ENCODE data around the gene MICALL2.

The MICALL2 gene

DNA sequence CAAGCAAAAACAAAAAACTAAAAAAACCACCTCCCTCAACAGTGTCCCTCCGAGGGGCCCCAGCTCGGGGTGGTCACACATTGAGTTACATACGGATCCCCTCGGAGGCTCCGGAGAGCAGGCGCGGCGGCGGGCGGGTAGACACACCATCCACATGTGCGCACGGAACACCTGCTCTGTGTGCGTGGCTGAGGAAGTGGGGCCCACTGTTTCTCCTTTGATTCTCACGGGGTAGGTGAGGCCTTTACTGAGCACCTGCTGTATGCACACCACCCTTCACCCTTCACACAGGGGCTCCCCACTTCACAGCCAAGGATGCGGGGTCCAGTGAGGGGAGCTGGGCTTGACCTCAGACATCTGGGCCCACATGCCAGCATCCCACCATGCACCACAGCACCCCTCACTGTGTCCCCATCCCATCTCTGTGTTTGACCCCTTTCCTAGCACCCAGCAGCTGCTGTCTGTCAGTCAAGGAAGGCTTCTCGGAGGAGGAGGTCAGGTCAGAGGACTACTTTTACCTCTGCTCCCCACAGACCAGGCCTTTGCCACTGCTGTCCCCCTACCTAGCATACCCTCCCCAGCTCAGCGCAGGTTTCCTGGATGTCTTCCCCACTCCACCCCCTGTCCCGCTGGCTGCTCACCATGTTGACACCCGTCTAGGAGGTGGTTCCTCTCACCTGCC is 71.1 kb downstream of the MICALL2 start:
- no peak overlapping the region for H3K9ac ChIP-seq (ENCODE audit: low read length in 2 of 2)
- no peaks in the 10 kb centered on the region for H3K4me1 ChIP-seq (ENCODE audit: control insufficient read depth, insufficient read depth, low read length)
- H3K4me3 ChIP-seq (ENCODE audit: low read length in 2 of 2): no peak overlapping the region
- H3K27me3 ChIP-seq (ENCODE audit: control insufficient read depth in 1 of 2, insufficient read depth in 2 of 2, low read length in 2 of 2): peaks cover 15 to 27% of the 10 kb centered on the region in 2 donors
- H3K27ac ChIP-seq (ENCODE audit: low read length): no peak overlapping the region
- no peaks in the 10 kb centered on the region for H3K36me3 ChIP-seq (ENCODE audit: control insufficient read depth in 2 of 2, insufficient read depth in 2 of 2, low read length in 2 of 2)
- H3K9me3 ChIP-seq (ENCODE audit: control insufficient read depth in 2 of 2, low read length in 2 of 2): peaks cover 5 to 6% of the 10 kb centered on the region in 2 donors

GRCh38 chr7:1387261-1387660 is 72.0 kb downstream of the MICALL2 start:
- Histone ChIP-seq H3K27ac (ENCODE audit: low read length) (no peak overlapping the region), H3K27me3 (ENCODE audit: control insufficient read depth in 1 of 2, insufficient read depth in 2 of 2, low read length in 2 of 2) (peaks cover 15 to 27% of the 10 kb centered on the region in 2 donors), H3K4me1 (ENCODE audit: control insufficient read depth, insufficient read depth, low read length) (no peaks in the 10 kb centered on the region), H3K9ac (ENCODE audit: low read length in 2 of 2) (no peak overlapping the region), H3K4me3 (ENCODE audit: low read length in 2 of 2) (no peak overlapping the region), H3K9me3 (ENCODE audit: control insufficient read depth in 2 of 2, low read length in 2 of 2) (peaks cover 5 to 6% of the 10 kb centered on the region in 2 donors), H3K36me3 (ENCODE audit: control insufficient read depth in 2 of 2, insufficient read depth in 2 of 2, low read length in 2 of 2) (no peaks in the 10 kb centered on the region)

- H3K4me3 ChIP-seq (ENCODE audit: low read length in 2 of 2): no peak overlapping the region
- no peak overlapping the region for H3K9ac ChIP-seq (ENCODE audit: low read length in 2 of 2)
- no peak overlapping the region for H3K27ac ChIP-seq (ENCODE audit: low read length)
- peaks cover 3 to 5% of the 10 kb centered on the region in 2 donors for H3K9me3 ChIP-seq (ENCODE audit: control insufficient read depth in 2 of 2, low read length in 2 of 2)
- H3K4me1 ChIP-seq (ENCODE audit: control insufficient read depth, insufficient read depth, low read length): no peaks in the 10 kb centered on the region
- peaks cover 15 to 27% of the 10 kb centered on the region in 2 donors for H3K27me3 ChIP-seq (ENCODE audit: control insufficient read depth in 1 of 2, insufficient read depth in 2 of 2, low read length in 2 of 2)
- H3K36me3 ChIP-seq (ENCODE audit: control insufficient read depth in 2 of 2, insufficient read depth in 2 of 2, low read length in 2 of 2): no peaks in the 10 kb centered on the region
Measured at GRCh38 chr7:1386623-1387220, 72.5 kb downstream of the MICALL2 start.

- H3K9me3 ChIP-seq (ENCODE audit: control insufficient read depth in 2 of 2, low read length in 2 of 2): no peaks in the 10 kb centered on the region
- no peaks in the 10 kb centered on the region for H3K36me3 ChIP-seq (ENCODE audit: control insufficient read depth in 2 of 2, insufficient read depth in 2 of 2, low read length in 2 of 2)
- H3K4me1 ChIP-seq (ENCODE audit: control insufficient read depth, insufficient read depth, low read length): no peaks in the 10 kb centered on the region
- H3K27ac ChIP-seq (ENCODE audit: low read length): no peak overlapping the region
- H3K27me3 ChIP-seq (ENCODE audit: control insufficient read depth in 1 of 2, insufficient read depth in 2 of 2, low read length in 2 of 2): peaks cover 15 to 24% of the 10 kb centered on the region in 2 donors
- no peak overlapping the region for H3K9ac ChIP-seq (ENCODE audit: low read length in 2 of 2)
- no peak overlapping the region for H3K4me3 ChIP-seq (ENCODE audit: low read length in 2 of 2)
Measured at GRCh38 chr7:1385809-1386622, 73.3 kb downstream of the MICALL2 start.

DNA sequence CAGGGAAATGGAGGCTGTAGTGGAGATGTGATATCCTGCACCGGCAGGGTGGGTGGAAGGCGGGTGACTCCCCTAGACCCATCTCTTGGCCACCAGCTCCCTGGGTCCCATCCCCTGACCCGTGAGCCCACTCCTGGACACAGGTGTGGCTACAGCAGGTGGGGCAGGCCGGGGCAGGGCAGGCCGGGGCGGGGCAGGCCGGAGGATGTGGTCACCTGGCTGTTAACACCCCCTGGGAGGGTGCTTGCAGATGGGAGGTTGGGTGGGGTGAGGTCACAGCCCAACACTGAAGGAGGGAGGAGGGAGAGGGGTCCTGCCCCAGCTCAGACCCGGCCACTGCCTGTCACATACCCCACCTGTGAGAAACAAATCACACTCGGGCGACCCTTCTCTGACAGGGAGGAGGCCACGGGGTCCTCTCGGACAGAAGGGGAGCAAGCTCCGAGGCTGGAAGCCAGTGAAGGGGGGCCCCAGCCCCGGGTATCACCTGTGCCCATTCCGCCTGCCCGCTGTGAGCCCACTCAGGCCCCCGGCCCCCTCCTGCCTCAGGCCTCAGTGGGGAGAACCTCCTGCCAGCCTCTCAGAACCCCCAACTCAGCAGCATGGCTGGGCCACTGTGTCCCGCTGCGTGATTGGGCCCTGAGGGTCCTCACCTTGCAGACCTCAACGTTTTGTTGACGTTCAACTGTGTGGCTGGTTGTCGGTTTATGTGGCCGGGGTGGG is 74.0 kb downstream of the MICALL2 start:
- no peaks in the 10 kb centered on the region for H3K9me3 ChIP-seq (ENCODE audit: control insufficient read depth in 2 of 2, low read length in 2 of 2)
- no peak overlapping the region for H3K4me3 ChIP-seq (ENCODE audit: low read length in 2 of 2)
- no peak overlapping the region for H3K27ac ChIP-seq (ENCODE audit: low read length)
- no peaks in the 10 kb centered on the region for H3K36me3 ChIP-seq (ENCODE audit: control insufficient read depth in 2 of 2, insufficient read depth in 2 of 2, low read length in 2 of 2)
- H3K27me3 ChIP-seq (ENCODE audit: control insufficient read depth in 1 of 2, insufficient read depth in 2 of 2, low read length in 2 of 2): peaks cover 15 to 25% of the 10 kb centered on the region in 2 donors
- no peak overlapping the region for H3K9ac ChIP-seq (ENCODE audit: low read length in 2 of 2)
- H3K4me1 ChIP-seq (ENCODE audit: control insufficient read depth, insufficient read depth, low read length): no peaks in the 10 kb centered on the region

Measured in stomach smooth muscle (tissue), 2 donors.